Peyer's patch (tissue), 4 donors: ENCODE results near the gene CTAG1B.

Experiments
- CTCF ChIP-seq, 6 experiments: fragments of 450-650 bp in 4 of 6; fragments of 200-600 bp in 2 of 6; sonication (generic) in 1 of 6; IDR thresholded peaks; one replicate each; pipeline ENCODE4 v1.5.1; 2017 to 2019; ENCODE audit warnings: antibody characterized with exemption in 6 of 6, mild to moderate bottlenecking in 3 of 6, moderate library complexity in 1 of 6
- POLR2A ChIP-seq, 2 donors: fragments of 450-650 bp; IDR thresholded peaks; one replicate each; pipeline ENCODE4 v1.5.1; 2017; ENCODE audit warnings: antibody characterized with exemption in 2 of 2, mild to moderate bottlenecking in 2 of 2, moderate library complexity in 2 of 2

DNA sequence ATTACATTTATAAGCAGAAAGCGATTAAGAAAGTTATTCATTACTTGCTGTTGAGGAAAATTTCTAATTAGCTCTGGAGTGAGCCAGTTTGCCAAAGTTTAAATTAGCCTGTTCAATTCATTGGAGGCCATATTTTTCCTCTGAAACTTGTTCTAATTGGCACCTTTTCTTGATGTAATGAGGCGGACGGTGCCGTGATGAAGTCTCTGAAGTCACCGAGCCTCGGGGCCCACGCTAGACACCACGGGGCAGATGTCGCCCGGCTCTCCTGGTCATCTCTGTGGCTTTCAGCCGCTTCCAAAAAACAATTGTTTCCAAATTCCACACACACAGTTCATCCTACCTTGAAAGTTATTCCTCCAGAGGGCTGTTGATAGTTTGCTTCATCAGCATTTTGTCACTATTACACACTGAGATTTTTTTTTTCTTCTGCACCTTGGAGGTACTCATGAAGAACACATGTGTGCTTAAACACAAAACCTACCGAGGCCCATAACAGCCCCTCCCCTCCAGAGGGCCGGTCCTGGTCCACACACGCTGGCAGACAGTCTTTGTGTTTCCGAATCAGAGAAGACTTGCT, 38.2 kb upstream of the CTAG1B start:
- TF ChIP-seq CTCF (IDR thresholded peaks at IDR 0.05) (no peak), POLR2A (IDR thresholded peaks at IDR 0.05) (no peak)
